Breast epithelium (tissue), 4 donors: ENCODE measurements around the gene ALKBH6. TPM values are rescaled to one million over a fixed set of nuclear protein-coding genes. Genes with fewer than 3 reads are reported as not detected.

Experiments
- DNase-seq, 2 donors: peaks; one replicate each; pipeline ENCODE4 v3.0.0-alpha.2; 2019; ENCODE audit warnings: low spot score in 2 of 2
- H3K27ac ChIP-seq, 2 donors: fragments of 200-600 bp; sonication (generic) in 1 of 2; one replicate each; pipeline ENCODE4 v1.5.1; 2016 to 2019; ENCODE audit warnings: mild to moderate bottlenecking in 1 of 2
- H3K27me3 ChIP-seq, 2 donors: fragments of 200-600 bp; sonication (generic) in 1 of 2; one replicate each; pipeline versions ENCODE4 v1.5.1 to v1.6.0; 2017 to 2019; ENCODE audit warnings: control low read depth in 1 of 2, mild to moderate bottlenecking in 1 of 2
- H3K36me3 ChIP-seq: fragments of 200-600 bp; one replicate; pipeline ENCODE4 v1.5.1; 2019
- H3K4me1 ChIP-seq, 2 donors: fragments of 200-600 bp; sonication (generic); one replicate each; pipeline ENCODE4 v1.5.1; 2016 to 2019; ENCODE audit warnings: control low read depth in 1 of 2
- H3K4me3 ChIP-seq, 3 donors: fragments of 200-600 bp; sonication (generic); 1 replicate in 2 of 3; 2 replicates in 1 of 3; pipeline ENCODE4 v1.5.1; 2016 to 2019; ENCODE audit warnings: mild to moderate bottlenecking in 3 of 3, moderate library complexity in 2 of 3
- H3K9me3 ChIP-seq, 2 donors: fragments of 200-600 bp; sonication (generic) in 1 of 2; one replicate each; pipeline ENCODE4 v1.5.1; 2016 to 2019; ENCODE audit warnings: control low read depth in 1 of 2
- POLR2A ChIP-seq: fragments of 450-650 bp; IDR thresholded peaks from one replicate; pipeline ENCODE4 v1.6.1; 2016; ENCODE audit warnings: antibody characterized with exemption, mild to moderate bottlenecking, moderate library complexity
- POLR2AphosphoS5 ChIP-seq, 3 donors: sonication (generic); formaldehyde crosslinking; IDR thresholded peaks; one replicate each; pipeline ENCODE4 v1.6.1; 2017; ENCODE audit warnings: antibody characterized with exemption in 3 of 3
- intact Hi-C: fragments of 100-400 bp; cut with DNase I; formaldehyde crosslinking; loops from one replicate; pipeline ENCODE4 v1.15.1; 2023; ENCODE audit warnings: low total_unique reads
- total RNA-seq, 3 donors: library from RNA; depleted of rRNA; stranded (reverse); fragments of >200 nt; gene quantifications; one replicate each; pipeline ENCODE4 v1.1.0, GENCODE V29; 2016
- TF ChIP-seq, protein P1 (sequence below), 3 donors: fragments of 450-650 bp; IDR thresholded peaks; one replicate each; pipeline ENCODE4 v1.5.1; 2016 to 2017; ENCODE audit warnings: antibody characterized with exemption in 3 of 3, mild to moderate bottlenecking in 3 of 3, moderate library complexity in 3 of 3

ALKBH6 gene
- total RNA-seq, 3 donors from 2014 or later: 18.0 to 23.0 (median 20.3) TPM

DNA sequence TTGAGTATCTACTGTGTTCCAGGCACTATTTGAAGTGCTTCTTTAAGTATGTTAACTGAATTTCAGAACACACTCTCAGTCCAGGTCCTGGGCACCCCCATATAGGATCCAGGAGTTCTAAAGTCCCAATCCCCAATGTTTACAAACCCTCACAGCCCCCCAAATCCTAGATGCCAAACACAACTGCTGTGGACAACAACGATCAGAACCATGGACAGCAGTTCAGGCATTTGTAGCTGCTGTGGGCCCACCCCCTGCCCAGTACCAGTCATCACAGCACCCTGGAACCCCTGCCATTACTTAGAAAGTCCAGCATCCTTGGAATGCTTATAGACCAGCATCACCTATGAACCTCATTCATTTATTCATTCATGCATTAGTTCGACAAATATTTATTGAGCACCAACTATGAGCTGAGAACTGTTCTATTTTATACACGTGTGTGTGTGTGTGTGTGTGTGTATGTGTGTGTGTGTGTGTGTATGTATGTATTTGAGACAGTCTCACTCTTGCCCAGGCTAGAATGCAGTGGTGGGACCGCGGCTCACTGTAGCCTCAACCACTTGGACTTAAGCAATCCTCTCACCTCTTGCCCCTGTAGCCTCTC, 38.3 kb downstream of the ALKBH6 start:
- intact Hi-C loops: no loop called here
- H3K9me3 ChIP-seq: no peaks in the 10 kb centered on the region
- H3K27ac ChIP-seq: no peak overlapping the region
- peaks cover 0 to 24% of the 10 kb centered on the region in 2 donors for H3K27me3 ChIP-seq
- H3K36me3 ChIP-seq: no peaks in the 10 kb centered on the region
- no peaks in the 10 kb centered on the region for H3K4me1 ChIP-seq
- H3K4me3 ChIP-seq: no peak overlapping the region
- TF ChIP-seq, protein P1, sequence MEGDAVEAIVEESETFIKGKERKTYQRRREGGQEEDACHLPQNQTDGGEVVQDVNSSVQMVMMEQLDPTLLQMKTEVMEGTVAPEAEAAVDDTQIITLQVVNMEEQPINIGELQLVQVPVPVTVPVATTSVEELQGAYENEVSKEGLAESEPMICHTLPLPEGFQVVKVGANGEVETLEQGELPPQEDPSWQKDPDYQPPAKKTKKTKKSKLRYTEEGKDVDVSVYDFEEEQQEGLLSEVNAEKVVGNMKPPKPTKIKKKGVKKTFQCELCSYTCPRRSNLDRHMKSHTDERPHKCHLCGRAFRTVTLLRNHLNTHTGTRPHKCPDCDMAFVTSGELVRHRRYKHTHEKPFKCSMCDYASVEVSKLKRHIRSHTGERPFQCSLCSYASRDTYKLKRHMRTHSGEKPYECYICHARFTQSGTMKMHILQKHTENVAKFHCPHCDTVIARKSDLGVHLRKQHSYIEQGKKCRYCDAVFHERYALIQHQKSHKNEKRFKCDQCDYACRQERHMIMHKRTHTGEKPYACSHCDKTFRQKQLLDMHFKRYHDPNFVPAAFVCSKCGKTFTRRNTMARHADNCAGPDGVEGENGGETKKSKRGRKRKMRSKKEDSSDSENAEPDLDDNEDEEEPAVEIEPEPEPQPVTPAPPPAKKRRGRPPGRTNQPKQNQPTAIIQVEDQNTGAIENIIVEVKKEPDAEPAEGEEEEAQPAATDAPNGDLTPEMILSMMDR (IDR thresholded peaks at IDR 0.05): no peak
- TF ChIP-seq POLR2AphosphoS5 (IDR thresholded peaks at IDR 0.05) (no peak), POLR2A (no peak)
- DNase-seq: no peak

DNA sequence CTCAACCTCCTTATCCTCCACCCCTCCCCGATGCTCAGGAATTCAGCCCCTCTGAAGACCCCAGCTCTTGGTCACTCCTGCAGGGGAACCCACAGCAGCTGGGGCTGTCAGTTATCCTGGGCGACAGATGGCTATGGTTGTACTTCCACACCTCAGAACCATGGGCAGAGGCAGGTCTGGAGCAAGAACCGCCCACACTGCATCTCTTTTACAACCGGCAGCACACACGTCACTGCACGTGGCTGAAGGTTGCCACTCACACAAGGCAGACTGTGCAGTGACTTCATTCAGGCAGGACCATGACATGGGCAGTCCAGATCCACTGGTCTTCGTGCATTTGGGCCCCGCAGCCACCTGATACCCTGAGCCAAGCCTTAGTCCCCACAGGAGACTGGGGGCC, 40.5 kb downstream of the ALKBH6 start:
- no peak overlapping the region for H3K4me3 ChIP-seq
- intact Hi-C loops: no loop called here
- no peak for DNase-seq
- no peaks in the 10 kb centered on the region for H3K4me1 ChIP-seq
- H3K27ac ChIP-seq: no peak overlapping the region
- H3K27me3 ChIP-seq: peaks cover 0 to 9% of the 10 kb centered on the region in 2 donors
- H3K36me3 ChIP-seq: no peaks in the 10 kb centered on the region
- TF ChIP-seq POLR2AphosphoS5 (IDR thresholded peaks at IDR 0.05): no peak
- TF ChIP-seq, protein P1 (IDR thresholded peaks at IDR 0.05): no peak
- TF ChIP-seq POLR2A: no peak
- H3K9me3 ChIP-seq: no peaks in the 10 kb centered on the region

DNA sequence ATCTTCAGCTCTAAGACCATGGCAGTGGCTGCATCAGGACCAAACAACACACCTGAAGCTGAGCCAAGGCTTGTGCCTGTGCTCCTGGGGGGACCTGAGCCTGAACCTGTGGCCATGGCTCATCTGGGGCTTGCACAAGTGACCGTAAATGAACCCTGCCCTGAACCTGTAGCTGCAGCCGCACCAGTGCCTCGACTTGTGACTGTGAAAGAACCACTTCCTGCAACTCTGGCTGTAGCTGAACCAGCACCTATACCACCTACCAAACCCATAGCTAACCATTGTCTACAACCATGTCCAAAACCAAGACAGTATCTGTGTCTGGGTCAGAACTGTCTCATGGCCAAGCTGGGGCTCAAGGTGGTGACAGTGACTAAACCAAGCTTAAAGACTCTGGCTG, 47.2 kb downstream of the ALKBH6 start:
- intact Hi-C loops: no loop called here
- no peaks in the 10 kb centered on the region for H3K4me1 ChIP-seq
- no peak overlapping the region for H3K4me3 ChIP-seq

DNA sequence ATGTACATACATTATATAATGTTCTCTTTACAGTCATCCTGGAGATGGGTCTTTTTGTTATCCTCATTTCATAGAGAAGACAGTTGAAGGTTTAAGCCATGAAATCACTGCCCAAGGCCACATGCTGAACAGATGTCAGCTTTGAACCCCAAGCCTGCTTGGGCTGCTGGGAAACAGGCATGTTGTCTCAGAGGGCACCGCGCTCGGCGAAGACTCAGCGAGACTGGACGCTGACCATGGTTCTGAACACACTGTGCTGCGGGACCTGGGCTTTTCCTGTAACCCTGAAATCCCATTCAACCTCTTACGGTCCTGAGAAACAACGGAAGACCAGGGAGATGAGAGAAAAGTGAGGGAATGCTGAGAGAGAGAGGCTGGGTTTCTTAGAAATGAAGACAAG, 50.5 kb downstream of the ALKBH6 start:
- H3K9me3 ChIP-seq: no peaks in the 10 kb centered on the region
- intact Hi-C loops: no loop called here
- TF ChIP-seq, protein P1 (IDR thresholded peaks at IDR 0.05): no peak
- TF ChIP-seq POLR2AphosphoS5 (IDR thresholded peaks at IDR 0.05) (no peak), POLR2A (no peak)
- DNase-seq: no peak
- H3K36me3 ChIP-seq: no peaks in the 10 kb centered on the region
- no peak overlapping the region for H3K27ac ChIP-seq
- H3K4me3 ChIP-seq: no peak overlapping the region
- H3K27me3 ChIP-seq: peaks cover 7 to 36% of the 10 kb centered on the region in 2 donors
- H3K4me1 ChIP-seq: no peaks in the 10 kb centered on the region

More for the DNA sequence above, 47.2 kb downstream of the ALKBH6 start:
- no peaks in the 10 kb centered on the region for H3K36me3 ChIP-seq
- TF ChIP-seq, protein P1 (IDR thresholded peaks at IDR 0.05): no peak
- no peak for TF ChIP-seq POLR2A
- TF ChIP-seq POLR2AphosphoS5 (IDR thresholded peaks at IDR 0.05): no peak
- H3K27me3 ChIP-seq: peaks cover 0 to 7% of the 10 kb centered on the region in 2 donors
- DNase-seq: no peak
- H3K27ac ChIP-seq: no peak overlapping the region
- H3K9me3 ChIP-seq: no peaks in the 10 kb centered on the region

DNA sequence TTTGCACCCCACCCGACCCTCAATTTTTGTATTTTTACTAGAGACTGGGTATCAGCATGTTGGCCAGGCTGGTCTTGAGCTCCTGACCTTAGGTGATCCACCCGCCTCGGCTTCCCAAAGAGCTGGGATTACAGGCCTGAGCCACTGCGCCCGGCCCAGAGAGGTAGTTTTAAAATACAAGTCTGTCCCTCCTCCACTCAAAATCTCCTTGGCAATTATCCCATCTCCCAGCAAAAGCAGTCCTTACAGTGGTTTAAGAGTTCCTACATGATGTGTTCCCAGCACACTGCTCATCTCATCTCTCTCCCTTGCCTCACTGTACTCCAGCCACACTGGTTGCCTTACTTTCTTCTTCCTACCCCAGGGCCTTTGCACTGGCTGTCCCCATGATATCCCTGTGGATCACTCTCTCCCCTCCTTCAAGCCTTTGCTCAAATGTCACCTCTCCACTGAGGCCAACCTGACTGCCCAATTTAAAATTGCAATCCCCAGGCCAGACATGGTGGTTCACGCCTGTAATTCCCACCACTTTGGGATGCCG, 53.5 kb downstream of the ALKBH6 start:
- Histone ChIP-seq H3K27ac (no peak overlapping the region), H3K27me3 (peaks cover 7 to 44% of the 10 kb centered on the region in 2 donors), H3K4me1 (no peaks in the 10 kb centered on the region), H3K4me3 (no peak overlapping the region), H3K36me3 (no peaks in the 10 kb centered on the region), H3K9me3 (no peaks in the 10 kb centered on the region)
- DNase-seq: no peak
- intact Hi-C loops: no loop called here
- TF ChIP-seq POLR2AphosphoS5 (IDR thresholded peaks at IDR 0.05) (no peak), POLR2A (no peak)
